Glutamatergic neuron (in vitro differentiated cells): ENCODE measurements around the gene SYTL1. TPM values are rescaled to one million over a fixed set of nuclear protein-coding genes. Genes with fewer than 3 reads are reported as not detected.

Experiments used
- DNase-seq: peaks from one replicate; pipeline ENCODE4 v3.0.0; 2022
- H3K27ac Mint-ChIP-seq: one replicate; pipeline ENCODE4 v1.8.0; 2020; ENCODE audit warnings: mild to moderate bottlenecking, mixed read lengths, inconsistent platforms; ENCODE audit not compliant: unreplicated experiment
- H3K27me3 Mint-ChIP-seq: one replicate; pipeline ENCODE4 v1.8.0; 2020; ENCODE audit warnings: mild to moderate bottlenecking, moderate library complexity, mixed read lengths, inconsistent platforms; ENCODE audit not compliant: unreplicated experiment
- H3K36me3 Mint-ChIP-seq: one replicate; pipeline ENCODE4 v1.8.0; 2020; ENCODE audit warnings: mild to moderate bottlenecking, mixed read lengths, inconsistent platforms; ENCODE audit not compliant: unreplicated experiment
- H3K4me1 Mint-ChIP-seq: one replicate; pipeline ENCODE4 v1.8.0; 2020; ENCODE audit warnings: mild to moderate bottlenecking, low read depth, mixed read lengths, inconsistent platforms; ENCODE audit not compliant: unreplicated experiment
- H3K4me3 Mint-ChIP-seq: one replicate; pipeline ENCODE4 v1.8.0; 2020; ENCODE audit warnings: mild to moderate bottlenecking, mixed read lengths, inconsistent platforms; ENCODE audit not compliant: unreplicated experiment
- H3K9me3 Mint-ChIP-seq: one replicate; pipeline ENCODE4 v1.8.0; 2020; ENCODE audit warnings: mild to moderate bottlenecking, moderate library complexity, mixed read lengths, inconsistent platforms; ENCODE audit not compliant: unreplicated experiment
- total RNA-seq: library from RNA; stranded (reverse); fragmentation: NEBNext Ultra II Directional; extraction: Animal tissue kit (Norgen Biotek cat#: 25700); gene quantifications from one replicate; pipeline ENCODE4 v1.2.1, GENCODE V29; 2021; ENCODE audit not compliant: unreplicated experiment
- TF ChIP-seq, protein P1 (sequence below): fragments of 200-600 bp; sonication (generic); IDR thresholded peaks from one replicate; pipeline ENCODE4 v1.5.0; 2021; ENCODE audit not compliant: partially characterized antibody, unreplicated experiment

Gene SYTL1
- total RNA-seq, 1 donor from 2014 or later = 3.2 TPM

DNA sequence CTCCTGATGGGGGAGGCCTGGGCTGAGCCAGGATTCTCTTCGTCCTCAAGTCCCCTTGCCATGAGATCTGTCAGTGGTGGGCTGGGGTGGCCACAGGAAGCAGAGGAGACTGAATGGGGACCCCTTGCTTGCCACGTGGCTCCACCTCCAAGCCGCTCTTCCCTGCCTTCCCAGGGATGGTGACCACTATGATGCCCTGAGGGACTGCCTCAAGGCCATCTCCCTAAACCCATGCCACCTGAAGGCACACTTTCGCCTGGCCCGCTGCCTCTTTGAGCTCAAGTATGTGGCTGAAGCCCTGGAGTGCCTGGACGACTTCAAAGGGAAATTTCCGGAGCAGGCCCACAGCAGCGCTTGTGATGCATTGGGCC is 40.8 kb upstream of the SYTL1 start:
- Mint-ChIP-seq H3K27ac (peak overlapping the region; percentile 93), H3K4me1 (peaks cover 40% of the 10 kb centered on the region), H3K36me3 (no peaks in the 10 kb centered on the region), H3K27me3 (peaks cover 9% of the 10 kb centered on the region), H3K4me3 (no peak overlapping the region), H3K9me3 (peaks cover 11% of the 10 kb centered on the region)
- DNase-seq = no peak
- TF ChIP-seq, protein P1, sequence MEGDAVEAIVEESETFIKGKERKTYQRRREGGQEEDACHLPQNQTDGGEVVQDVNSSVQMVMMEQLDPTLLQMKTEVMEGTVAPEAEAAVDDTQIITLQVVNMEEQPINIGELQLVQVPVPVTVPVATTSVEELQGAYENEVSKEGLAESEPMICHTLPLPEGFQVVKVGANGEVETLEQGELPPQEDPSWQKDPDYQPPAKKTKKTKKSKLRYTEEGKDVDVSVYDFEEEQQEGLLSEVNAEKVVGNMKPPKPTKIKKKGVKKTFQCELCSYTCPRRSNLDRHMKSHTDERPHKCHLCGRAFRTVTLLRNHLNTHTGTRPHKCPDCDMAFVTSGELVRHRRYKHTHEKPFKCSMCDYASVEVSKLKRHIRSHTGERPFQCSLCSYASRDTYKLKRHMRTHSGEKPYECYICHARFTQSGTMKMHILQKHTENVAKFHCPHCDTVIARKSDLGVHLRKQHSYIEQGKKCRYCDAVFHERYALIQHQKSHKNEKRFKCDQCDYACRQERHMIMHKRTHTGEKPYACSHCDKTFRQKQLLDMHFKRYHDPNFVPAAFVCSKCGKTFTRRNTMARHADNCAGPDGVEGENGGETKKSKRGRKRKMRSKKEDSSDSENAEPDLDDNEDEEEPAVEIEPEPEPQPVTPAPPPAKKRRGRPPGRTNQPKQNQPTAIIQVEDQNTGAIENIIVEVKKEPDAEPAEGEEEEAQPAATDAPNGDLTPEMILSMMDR = peak; percentile 45

DNA sequence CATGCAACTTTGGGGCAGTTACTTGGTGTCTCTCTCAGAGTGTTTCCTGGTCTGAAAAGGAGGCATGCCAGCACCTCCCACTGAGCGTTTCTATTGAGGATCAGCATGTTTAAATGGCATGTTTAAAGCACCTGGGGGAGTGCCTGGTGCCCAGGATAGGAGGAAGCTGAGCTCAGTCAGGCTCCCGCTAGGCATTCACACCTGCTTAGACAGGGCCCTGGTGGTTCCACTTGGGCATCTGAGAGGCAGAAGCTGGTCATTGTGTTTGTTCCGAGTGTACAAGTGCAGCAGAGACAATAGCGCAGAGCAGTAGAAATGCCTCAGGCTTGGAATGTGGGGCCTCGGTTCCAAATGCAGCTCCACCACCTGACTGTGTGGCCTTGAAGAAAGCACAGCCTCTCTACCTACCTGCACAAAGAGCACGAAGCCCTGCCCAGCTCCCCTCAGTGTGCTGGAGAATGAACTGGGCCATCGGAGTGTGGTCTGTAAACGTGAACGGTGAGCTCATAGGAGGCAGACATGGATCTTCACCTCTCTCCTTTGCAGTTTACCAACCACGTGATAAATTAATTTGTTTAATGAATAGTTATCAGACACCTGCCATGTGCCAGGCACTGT is 40.1 kb upstream of the SYTL1 start:
- peaks cover 39% of the 10 kb centered on the region for H3K4me1 Mint-ChIP-seq
- DNase-seq = no peak
- H3K27me3 Mint-ChIP-seq = peaks cover 9% of the 10 kb centered on the region
- TF ChIP-seq, protein P1 = no peak
- no peaks in the 10 kb centered on the region for H3K36me3 Mint-ChIP-seq
- peaks cover 9% of the 10 kb centered on the region for H3K9me3 Mint-ChIP-seq
- H3K27ac Mint-ChIP-seq = peak overlapping the region; percentile 93
- H3K4me3 Mint-ChIP-seq = no peak overlapping the region

DNA sequence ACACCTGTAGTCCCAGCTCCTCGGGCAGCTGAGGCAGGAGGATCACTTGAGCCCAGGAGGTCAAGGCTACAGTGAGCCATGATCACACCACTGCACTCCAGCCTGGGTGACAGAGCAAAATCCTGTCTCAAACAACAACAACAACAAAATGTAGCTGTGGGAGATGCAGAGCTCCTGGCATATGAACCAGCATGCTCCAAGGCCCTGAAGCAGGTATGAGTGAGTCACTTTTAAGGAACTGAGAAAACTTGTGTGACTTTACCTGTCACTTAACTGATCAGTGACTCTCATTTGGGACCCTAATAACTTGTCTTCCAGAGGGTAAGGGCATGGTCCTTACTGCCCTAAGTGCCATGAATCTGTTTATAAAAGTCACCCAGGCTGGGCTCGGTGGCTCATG is 39.2 kb upstream of the SYTL1 start:
- Mint-ChIP-seq H3K27ac (no peak overlapping the region), H3K4me3 (no peak overlapping the region), H3K36me3 (no peaks in the 10 kb centered on the region), H3K4me1 (peaks cover 47% of the 10 kb centered on the region), H3K27me3 (peaks cover 12% of the 10 kb centered on the region), H3K9me3 (peaks cover 9% of the 10 kb centered on the region)
- TF ChIP-seq, protein P1 = no peak
- no peak for DNase-seq

DNA sequence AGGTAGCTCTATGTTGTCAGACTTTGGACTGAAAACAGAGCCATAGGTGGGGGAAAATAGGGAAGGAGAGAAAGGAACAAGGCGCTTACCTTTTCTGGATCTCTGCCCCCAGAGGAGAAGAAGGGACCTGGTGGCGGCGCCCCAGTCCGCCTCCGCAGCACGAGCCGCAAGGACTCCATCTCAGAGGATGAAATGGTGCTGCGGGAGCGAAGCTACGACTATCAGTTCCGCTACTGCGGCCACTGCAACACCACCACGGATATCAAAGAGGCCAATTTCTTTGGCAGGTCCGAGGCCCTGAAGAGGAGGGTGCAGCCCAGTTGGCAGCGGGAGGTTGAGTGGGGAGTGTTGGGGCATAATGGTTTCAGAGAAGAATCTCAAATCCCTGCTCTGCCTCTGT is 38.3 kb upstream of the SYTL1 start:
- Mint-ChIP-seq H3K36me3 (no peaks in the 10 kb centered on the region), H3K4me1 (peaks cover 47% of the 10 kb centered on the region), H3K9me3 (peaks cover 8% of the 10 kb centered on the region), H3K4me3 (no peak overlapping the region), H3K27me3 (peaks cover 15% of the 10 kb centered on the region), H3K27ac (no peak overlapping the region)
- no peak for DNase-seq
- TF ChIP-seq, protein P1 = no peak

DNA sequence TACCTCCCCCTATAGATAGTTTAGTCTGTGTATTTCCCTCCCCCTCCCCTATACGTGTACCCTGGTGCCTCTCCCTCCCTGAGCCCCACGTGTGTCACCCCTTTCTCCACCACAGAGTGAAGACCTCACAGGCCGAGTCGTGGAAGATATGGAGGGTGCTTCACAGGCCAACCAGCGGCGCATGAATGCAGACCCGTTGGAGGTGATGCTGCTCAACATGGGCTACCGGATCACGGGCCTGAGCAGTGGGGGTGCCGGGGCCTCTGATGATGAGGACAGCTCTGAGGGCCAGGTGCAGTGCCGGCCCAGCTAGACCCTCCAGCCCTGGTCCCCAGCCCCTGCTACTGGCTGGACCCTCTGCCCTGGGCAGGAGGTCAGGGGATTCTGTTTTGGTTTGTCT is 35.8 kb upstream of the SYTL1 start:
- Mint-ChIP-seq H3K27me3 (peaks cover 10% of the 10 kb centered on the region), H3K27ac (peak overlapping the region; percentile 22), H3K36me3 (no peaks in the 10 kb centered on the region), H3K9me3 (no peaks in the 10 kb centered on the region), H3K4me3 (no peak overlapping the region), H3K4me1 (peaks cover 27% of the 10 kb centered on the region)
- TF ChIP-seq, protein P1 = no peak
- DNase-seq = no peak
